GM12873 (cell line): ENCODE measurements around the gene ARID4B.

Experiments used
- CTCF ChIP-seq: IDR thresholded peaks from 2 replicates; pipeline ENCODE4 v1.5.1; 2012; ENCODE audit warnings: low read depth, mild to moderate bottlenecking, moderate library complexity, low read length, control low read depth; ENCODE audit not compliant: insufficient read depth; ENCODE audit errors: missing control alignments

Gene ARID4B

GRCh38 chr1:235272851-235273250 lies 55.1 kb downstream of the ARID4B start:
- no peak for TF ChIP-seq CTCF

DNA sequence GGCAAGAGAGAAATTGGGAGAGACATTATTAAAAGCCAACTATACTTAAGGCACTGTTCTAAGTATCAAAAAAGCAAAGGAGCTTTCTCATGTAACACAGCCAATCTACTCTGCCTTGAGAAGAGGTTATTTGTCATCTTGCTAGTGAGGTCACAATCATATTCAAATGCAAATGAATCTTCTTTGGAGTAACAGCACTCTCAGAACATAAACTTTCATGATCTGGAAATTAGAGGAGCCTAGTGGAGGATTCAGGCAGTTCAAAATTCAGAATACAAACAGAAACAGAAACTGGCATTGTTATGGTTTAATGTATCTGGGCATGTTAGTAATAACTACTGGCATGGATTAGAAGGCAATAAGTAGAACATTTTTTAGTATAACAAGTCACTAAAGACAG lies 57.4 kb downstream of the ARID4B start:
- peak; percentile 17 for TF ChIP-seq CTCF

DNA sequence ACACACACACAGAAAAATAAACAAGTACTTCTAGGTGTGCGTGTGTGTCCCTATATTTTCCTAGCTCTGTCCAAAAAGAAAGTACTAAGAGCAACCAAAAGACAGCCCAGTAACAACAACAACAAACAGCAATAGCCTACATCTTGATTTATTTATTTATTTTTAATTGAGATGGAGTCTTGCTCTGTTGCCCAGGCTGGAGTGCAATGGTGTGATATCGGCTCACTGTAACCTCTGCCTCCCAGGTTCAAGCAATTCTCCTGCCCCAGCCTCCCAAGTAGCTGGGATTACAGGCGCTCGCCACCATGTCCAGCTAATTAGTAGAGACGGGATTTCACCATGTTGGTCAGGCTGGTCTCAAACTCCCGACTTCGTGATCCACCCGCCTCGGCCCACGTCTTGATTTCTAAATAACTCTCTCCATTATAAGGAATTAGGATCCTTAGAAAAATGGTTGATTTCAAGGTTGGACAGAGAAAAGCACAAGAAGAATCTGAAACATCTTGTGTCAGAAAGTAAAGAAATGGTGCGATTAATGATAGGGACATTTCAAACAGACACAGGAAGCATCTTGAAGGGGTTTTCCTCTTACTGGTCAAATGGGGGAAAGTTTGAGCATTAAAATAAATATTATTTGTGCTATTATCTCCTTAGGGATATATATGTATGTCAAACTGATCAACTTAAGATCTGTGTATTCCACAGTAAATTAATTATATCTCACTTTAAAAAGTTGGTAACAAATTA lies 59.4 kb downstream of the ARID4B start:
- no peak for TF ChIP-seq CTCF

DNA sequence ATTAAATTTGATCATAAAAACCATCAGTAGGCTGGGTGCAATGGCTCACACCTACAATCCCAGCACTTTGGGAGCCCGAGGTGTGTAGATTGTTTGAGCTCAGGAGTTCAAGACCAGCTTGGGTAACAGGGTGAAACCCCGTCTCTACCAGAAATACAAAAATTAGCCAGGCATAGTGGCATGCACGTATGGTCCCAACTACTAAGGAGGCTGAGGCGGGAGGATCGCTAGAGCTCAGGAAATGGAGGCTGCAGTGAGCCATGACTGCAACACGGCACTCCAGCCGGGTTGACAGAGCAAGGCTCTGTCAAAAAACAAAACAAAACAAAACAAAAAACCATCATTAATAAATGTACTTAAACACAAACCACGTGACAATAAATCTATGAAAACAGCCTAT lies 61.0 kb downstream of the ARID4B start:
- TF ChIP-seq CTCF: no peak

- no peak for TF ChIP-seq CTCF
Observed at GRCh38 chr1:235266325-235266724, 61.7 kb downstream of the ARID4B start.

DNA sequence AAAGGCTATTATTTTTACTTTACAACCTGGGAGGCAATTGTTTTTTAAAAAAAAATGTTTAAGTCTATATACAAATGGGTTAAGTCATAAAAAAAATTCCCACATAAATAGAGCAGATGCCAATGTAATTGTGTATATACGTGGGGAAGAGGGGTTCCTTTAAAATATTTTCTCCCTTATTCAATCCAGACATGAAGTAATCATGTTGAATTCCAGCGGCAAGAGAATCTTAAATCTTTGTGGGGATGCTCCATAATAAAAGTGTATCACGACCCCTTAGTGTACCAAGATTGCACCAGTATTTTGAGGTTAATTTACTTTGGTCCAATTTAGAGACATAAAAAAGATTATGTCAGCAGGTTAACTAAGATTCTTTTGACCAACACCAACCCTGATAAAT lies 62.1 kb downstream of the ARID4B start:
- no peak for TF ChIP-seq CTCF

GRCh38 chr1:235264327-235264726 lies 63.7 kb downstream of the ARID4B start:
- no peak for TF ChIP-seq CTCF

DNA sequence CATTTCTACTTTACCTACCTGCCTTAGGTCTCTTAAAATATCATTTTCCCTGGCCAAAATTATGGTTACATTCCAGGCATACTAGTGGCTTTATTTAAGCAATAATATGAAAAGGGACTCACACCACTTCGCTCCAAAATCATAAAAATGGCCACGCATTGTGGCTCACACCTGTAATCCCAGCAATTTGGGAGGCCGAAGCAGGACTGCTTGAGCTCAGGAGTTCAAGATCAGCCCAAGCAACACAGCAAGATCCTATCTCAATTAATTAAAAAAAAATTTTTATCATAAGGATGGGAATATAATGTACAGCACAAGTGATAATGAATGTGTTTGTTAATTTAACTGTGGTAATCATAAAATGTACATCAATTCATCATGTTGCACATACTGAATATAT lies 65.4 kb downstream of the ARID4B start:
- TF ChIP-seq CTCF: no peak
